ENCODE data around the gene MINDY3. TPM values are rescaled to one million over a fixed set of nuclear protein-coding genes. Genes with fewer than 3 reads are reported as not detected.

The MINDY3 gene
- total RNA-seq, 1 donor from 2014 or later = 22.2 TPM

DNA sequence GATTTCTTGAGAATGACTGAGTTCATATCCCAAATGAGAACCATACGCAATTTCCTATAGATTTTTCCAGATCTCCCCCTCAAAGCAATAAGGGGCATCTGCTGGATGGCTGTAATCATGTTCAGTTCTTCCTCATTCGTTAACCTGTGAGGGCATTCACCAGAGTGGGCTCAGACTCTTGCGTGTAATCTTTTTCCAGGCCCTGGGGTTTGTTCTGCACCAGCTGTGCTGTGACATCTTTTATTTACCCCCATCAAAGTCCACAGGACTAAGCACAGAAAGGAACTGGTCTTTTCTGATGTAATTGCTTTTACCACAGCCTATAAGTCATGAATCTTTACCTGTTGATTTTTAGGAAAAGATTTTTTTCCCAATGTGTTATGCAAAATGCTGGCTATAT, 112.7 kb downstream of the MINDY3 start:
- no peak for DNase-seq (ENCODE audit: low read depth)
- Histone ChIP-seq H3K36me3 (ENCODE audit: control insufficient read depth, insufficient read depth, low read length) (no peaks in the 10 kb centered on the region), H3K4me3 (ENCODE audit: low read depth, low read length) (no peak overlapping the region), H3K27me3 (ENCODE audit: control insufficient read depth, insufficient read depth, low read length) (no peaks in the 10 kb centered on the region)
- TF ChIP-seq, protein P1, sequence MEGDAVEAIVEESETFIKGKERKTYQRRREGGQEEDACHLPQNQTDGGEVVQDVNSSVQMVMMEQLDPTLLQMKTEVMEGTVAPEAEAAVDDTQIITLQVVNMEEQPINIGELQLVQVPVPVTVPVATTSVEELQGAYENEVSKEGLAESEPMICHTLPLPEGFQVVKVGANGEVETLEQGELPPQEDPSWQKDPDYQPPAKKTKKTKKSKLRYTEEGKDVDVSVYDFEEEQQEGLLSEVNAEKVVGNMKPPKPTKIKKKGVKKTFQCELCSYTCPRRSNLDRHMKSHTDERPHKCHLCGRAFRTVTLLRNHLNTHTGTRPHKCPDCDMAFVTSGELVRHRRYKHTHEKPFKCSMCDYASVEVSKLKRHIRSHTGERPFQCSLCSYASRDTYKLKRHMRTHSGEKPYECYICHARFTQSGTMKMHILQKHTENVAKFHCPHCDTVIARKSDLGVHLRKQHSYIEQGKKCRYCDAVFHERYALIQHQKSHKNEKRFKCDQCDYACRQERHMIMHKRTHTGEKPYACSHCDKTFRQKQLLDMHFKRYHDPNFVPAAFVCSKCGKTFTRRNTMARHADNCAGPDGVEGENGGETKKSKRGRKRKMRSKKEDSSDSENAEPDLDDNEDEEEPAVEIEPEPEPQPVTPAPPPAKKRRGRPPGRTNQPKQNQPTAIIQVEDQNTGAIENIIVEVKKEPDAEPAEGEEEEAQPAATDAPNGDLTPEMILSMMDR (IDR thresholded peaks at IDR 0.05; ENCODE audit: insufficient read depth, low read length, poor library complexity, severe bottlenecking) = no peak

DNA sequence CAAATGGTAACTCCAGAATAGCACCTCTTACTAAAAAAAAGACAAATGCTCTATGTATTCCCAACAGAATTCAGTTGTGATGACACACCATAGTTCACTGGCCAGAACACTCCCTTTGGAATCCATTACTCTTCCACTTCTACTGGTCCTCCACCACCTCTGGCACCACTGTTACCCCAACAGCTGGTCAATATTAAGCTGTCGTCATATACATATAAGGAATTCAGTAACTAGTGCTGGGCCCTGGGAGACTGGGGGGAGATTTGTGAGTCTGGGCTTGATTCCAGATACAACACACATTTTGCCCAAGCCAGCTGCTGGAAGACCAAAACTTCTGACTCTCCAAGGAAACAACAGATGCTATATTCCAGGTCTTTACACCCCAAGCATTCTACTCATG, 114.6 kb downstream of the MINDY3 start:
- DNase-seq (ENCODE audit: low read depth) = no peak
- Histone ChIP-seq H3K27me3 (ENCODE audit: control insufficient read depth, insufficient read depth, low read length) (no peaks in the 10 kb centered on the region), H3K36me3 (ENCODE audit: control insufficient read depth, insufficient read depth, low read length) (no peaks in the 10 kb centered on the region), H3K4me3 (ENCODE audit: low read depth, low read length) (no peak overlapping the region)
- TF ChIP-seq, protein P1 (IDR thresholded peaks at IDR 0.05; ENCODE audit: insufficient read depth, low read length, poor library complexity, severe bottlenecking) = no peak

DNA sequence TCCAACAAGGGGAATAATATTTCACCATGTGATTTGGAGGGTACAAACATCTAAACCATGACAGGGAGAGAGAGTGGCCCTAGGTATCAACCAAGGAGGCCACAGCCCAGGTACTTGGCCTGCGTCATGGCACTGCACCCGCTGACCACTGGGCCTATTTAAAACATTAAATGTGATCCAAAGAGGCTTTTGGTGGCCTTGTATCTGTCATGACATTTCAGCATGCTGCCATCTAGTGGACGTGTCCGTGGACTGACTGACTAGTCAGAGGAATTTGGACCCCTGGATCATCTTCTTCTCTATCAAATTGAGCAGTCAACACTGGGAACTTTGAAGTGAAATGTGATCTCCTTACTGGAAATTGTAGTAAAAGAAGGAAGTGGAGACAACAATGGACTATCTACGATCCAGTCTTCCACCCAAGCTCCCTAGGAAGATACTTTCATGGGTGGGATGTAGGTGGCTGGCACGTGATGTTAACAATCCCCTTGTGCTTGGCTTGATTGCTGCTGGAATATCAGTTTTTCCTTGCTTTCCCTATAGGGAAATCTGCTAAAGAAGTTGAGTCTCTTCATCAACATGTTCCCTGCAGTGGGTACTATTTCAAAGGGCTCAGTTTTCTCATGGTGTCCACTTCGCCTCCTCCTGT, 116.0 kb downstream of the MINDY3 start:
- Histone ChIP-seq H3K4me3 (ENCODE audit: low read depth, low read length) (no peak overlapping the region), H3K36me3 (ENCODE audit: control insufficient read depth, insufficient read depth, low read length) (no peaks in the 10 kb centered on the region), H3K27me3 (ENCODE audit: control insufficient read depth, insufficient read depth, low read length) (no peaks in the 10 kb centered on the region)
- TF ChIP-seq, protein P1 (IDR thresholded peaks at IDR 0.05; ENCODE audit: insufficient read depth, low read length, poor library complexity, severe bottlenecking) = peak; percentile 39
- no peak for DNase-seq (ENCODE audit: low read depth)

DNA sequence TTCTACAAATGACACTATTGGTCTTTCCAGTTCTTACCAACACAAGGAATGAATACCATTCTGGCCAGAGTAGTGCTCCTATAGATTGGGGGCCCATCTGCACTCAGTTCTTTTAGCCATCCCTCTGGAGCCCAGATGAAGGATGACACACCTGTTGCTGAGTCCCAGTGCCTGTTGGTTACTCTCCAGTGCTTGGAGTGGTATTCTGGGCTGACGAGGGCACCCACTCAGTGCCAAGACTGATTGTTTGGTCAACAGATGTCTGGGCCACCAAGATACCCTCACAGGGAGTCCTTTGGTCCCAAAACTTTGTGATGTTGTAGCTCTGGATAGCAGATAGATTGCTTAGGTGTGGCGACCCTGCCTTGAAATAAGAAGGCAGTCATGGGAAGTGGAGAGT, 116.9 kb downstream of the MINDY3 start:
- Histone ChIP-seq H3K36me3 (ENCODE audit: control insufficient read depth, insufficient read depth, low read length) (no peaks in the 10 kb centered on the region), H3K4me3 (ENCODE audit: low read depth, low read length) (no peak overlapping the region), H3K27me3 (ENCODE audit: control insufficient read depth, insufficient read depth, low read length) (no peaks in the 10 kb centered on the region)
- DNase-seq (ENCODE audit: low read depth) = no peak
- TF ChIP-seq, protein P1 (IDR thresholded peaks at IDR 0.05; ENCODE audit: insufficient read depth, low read length, poor library complexity, severe bottlenecking) = no peak

DNA sequence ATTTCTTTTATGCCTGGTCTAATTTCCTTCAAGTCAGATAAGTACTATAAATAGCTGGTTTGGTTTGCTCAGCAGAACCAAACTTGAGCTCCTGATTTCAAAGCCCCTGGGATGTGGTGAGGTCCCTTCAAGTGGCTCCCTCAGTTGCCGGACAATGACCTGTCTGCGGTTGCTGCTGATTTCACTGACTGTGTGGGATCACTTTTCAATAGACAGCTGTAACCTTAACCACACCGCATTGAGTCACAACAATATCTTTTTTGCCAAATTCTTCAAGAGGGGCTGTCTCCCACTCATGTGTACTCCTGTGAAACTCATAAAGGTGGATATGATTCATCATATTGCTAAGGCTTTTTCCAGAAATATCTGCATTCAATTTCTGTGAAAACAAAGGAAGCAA, 117.5 kb downstream of the MINDY3 start:
- H3K36me3 ChIP-seq (ENCODE audit: control insufficient read depth, insufficient read depth, low read length) = no peaks in the 10 kb centered on the region
- H3K27me3 ChIP-seq (ENCODE audit: control insufficient read depth, insufficient read depth, low read length) = no peaks in the 10 kb centered on the region
- TF ChIP-seq, protein P1 (IDR thresholded peaks at IDR 0.05; ENCODE audit: insufficient read depth, low read length, poor library complexity, severe bottlenecking) = no peak
- DNase-seq (ENCODE audit: low read depth) = peak; percentile 10
- no peak overlapping the region for H3K4me3 ChIP-seq (ENCODE audit: low read depth, low read length)

DNA sequence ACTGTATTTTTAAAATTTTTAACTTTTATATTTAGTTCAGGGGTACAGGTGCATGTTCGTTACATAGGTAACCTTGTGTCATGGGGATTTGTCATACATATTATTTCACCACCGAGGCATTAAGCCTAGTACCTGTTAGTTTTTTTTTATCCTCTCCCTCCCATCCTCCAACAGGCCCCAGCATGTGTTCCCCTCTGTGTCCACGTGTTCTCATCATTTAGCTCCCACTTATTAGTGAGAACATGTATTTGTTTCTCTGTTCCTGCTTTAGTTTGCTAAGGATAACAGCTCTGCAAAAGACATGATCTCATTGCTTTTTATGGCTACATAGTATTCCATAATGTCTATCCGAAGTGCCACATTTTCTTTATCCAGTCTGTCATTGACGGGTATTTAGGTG, 118.2 kb downstream of the MINDY3 start:
- TF ChIP-seq, protein P1 (IDR thresholded peaks at IDR 0.05; ENCODE audit: insufficient read depth, low read length, poor library complexity, severe bottlenecking) = no peak
- no peak for DNase-seq (ENCODE audit: low read depth)
- Histone ChIP-seq H3K36me3 (ENCODE audit: control insufficient read depth, insufficient read depth, low read length) (no peaks in the 10 kb centered on the region), H3K4me3 (ENCODE audit: low read depth, low read length) (no peak overlapping the region), H3K27me3 (ENCODE audit: control insufficient read depth, insufficient read depth, low read length) (no peaks in the 10 kb centered on the region)
